ENCODE results near the gene ADAP1.
"Not testable (repeated sequence)": the region's sequence is repeated elsewhere in the genome, so short reads cannot be mapped to it uniquely, and the experiment has no call there.

ADAP1 gene

GRCh38 chr7:909358-910329, 44.8 kb downstream of the ADAP1 start:
- no peaks in the 10 kb centered on the region for H3K79me2 ChIP-seq (ENCODE audit: control insufficient read depth, insufficient read depth, low read length, unreplicated experiment)
- H2AFZ ChIP-seq (ENCODE audit: low read length, unreplicated experiment), result no peak overlapping the region
- no peak overlapping the region for H3K27ac ChIP-seq (ENCODE audit: low read depth, low read length)
- H3K36me3 ChIP-seq (ENCODE audit: insufficient read depth, low read length), result no peaks in the 10 kb centered on the region
- 0 out of 2 replicates have a peak overlapping the region, but pooled peaks have one; percentile 2 for H3K4me3 ChIP-seq (ENCODE audit: low read depth, low read length)
- peaks cover 4% of the 10 kb centered on the region; the same call in 1 of the 2 replicates for H3K27me3 ChIP-seq (ENCODE audit: insufficient read depth, low read length)
- peaks cover 5% of the 10 kb centered on the region for H3K4me1 ChIP-seq (ENCODE audit: control insufficient read depth, insufficient read depth, low read length, unreplicated experiment)

- not testable (repeated sequence) for H3K27me3 ChIP-seq (ENCODE audit: insufficient read depth, low read length); H3K27ac ChIP-seq (ENCODE audit: low read depth, low read length); H3K4me3 ChIP-seq (ENCODE audit: low read depth, low read length); H2AFZ ChIP-seq (ENCODE audit: low read length, unreplicated experiment); H3K79me2 ChIP-seq (ENCODE audit: control insufficient read depth, insufficient read depth, low read length, unreplicated experiment); H3K36me3 ChIP-seq (ENCODE audit: insufficient read depth, low read length)
- H3K4me1 ChIP-seq (ENCODE audit: control insufficient read depth, insufficient read depth, low read length, unreplicated experiment), result peaks cover 12% of the 10 kb centered on the region
These were observed 45.7 kb downstream of the ADAP1 start for GRCh38 chr7:908591-909357.

- Histone ChIP-seq H3K27me3 (ENCODE audit: insufficient read depth, low read length) (peaks cover 4% of the 10 kb centered on the region; the same call in 1 of the 2 replicates), H3K36me3 (ENCODE audit: insufficient read depth, low read length) (no peaks in the 10 kb centered on the region), H2AFZ (ENCODE audit: low read length, unreplicated experiment) (no peak overlapping the region), H3K79me2 (ENCODE audit: control insufficient read depth, insufficient read depth, low read length, unreplicated experiment) (no peaks in the 10 kb centered on the region), H3K4me3 (ENCODE audit: low read depth, low read length) (no peak overlapping the region), H3K4me1 (ENCODE audit: control insufficient read depth, insufficient read depth, low read length, unreplicated experiment) (peaks cover 12% of the 10 kb centered on the region), H3K27ac (ENCODE audit: low read depth, low read length) (no peak overlapping the region)
These were observed 46.3 kb downstream of the ADAP1 start for GRCh38 chr7:908159-908581.

GRCh38 chr7:907158-907980, 47.1 kb downstream of the ADAP1 start:
- no peaks in the 10 kb centered on the region for H3K79me2 ChIP-seq (ENCODE audit: control insufficient read depth, insufficient read depth, low read length, unreplicated experiment)
- H3K36me3 ChIP-seq (ENCODE audit: insufficient read depth, low read length), result no peaks in the 10 kb centered on the region
- peak overlapping the region; percentile 20; the same call in 1 of the 2 replicates for H3K27ac ChIP-seq (ENCODE audit: low read depth, low read length)
- H3K4me1 ChIP-seq (ENCODE audit: control insufficient read depth, insufficient read depth, low read length, unreplicated experiment), result peaks cover 12% of the 10 kb centered on the region
- H2AFZ ChIP-seq (ENCODE audit: low read length, unreplicated experiment), result no peak overlapping the region
- H3K27me3 ChIP-seq (ENCODE audit: insufficient read depth, low read length), result peaks cover 4% of the 10 kb centered on the region; the same call in 1 of the 2 replicates
- no peak overlapping the region for H3K4me3 ChIP-seq (ENCODE audit: low read depth, low read length)

- Histone ChIP-seq H3K4me1 (ENCODE audit: control insufficient read depth, insufficient read depth, low read length, unreplicated experiment) (peaks cover 14% of the 10 kb centered on the region), H2AFZ (ENCODE audit: low read length, unreplicated experiment) (no peak overlapping the region), H3K4me3 (ENCODE audit: low read depth, low read length) (no peak overlapping the region), H3K27me3 (ENCODE audit: insufficient read depth, low read length) (peaks cover 4% of the 10 kb centered on the region; the same call in 1 of the 2 replicates), H3K36me3 (ENCODE audit: insufficient read depth, low read length) (no peaks in the 10 kb centered on the region), H3K27ac (ENCODE audit: low read depth, low read length) (peak overlapping the region; percentile 20; the same call in 1 of the 2 replicates), H3K79me2 (ENCODE audit: control insufficient read depth, insufficient read depth, low read length, unreplicated experiment) (no peaks in the 10 kb centered on the region)
These were observed 47.7 kb downstream of the ADAP1 start for GRCh38 chr7:906776-907157.

- Histone ChIP-seq H3K27me3 (ENCODE audit: insufficient read depth, low read length) (peaks cover 4% of the 10 kb centered on the region; the same call in 1 of the 2 replicates), H2AFZ (ENCODE audit: low read length, unreplicated experiment) (no peak overlapping the region), H3K79me2 (ENCODE audit: control insufficient read depth, insufficient read depth, low read length, unreplicated experiment) (no peaks in the 10 kb centered on the region), H3K36me3 (ENCODE audit: insufficient read depth, low read length) (no peaks in the 10 kb centered on the region), H3K4me1 (ENCODE audit: control insufficient read depth, insufficient read depth, low read length, unreplicated experiment) (peaks cover 21% of the 10 kb centered on the region), H3K4me3 (ENCODE audit: low read depth, low read length) (peak overlapping the region; percentile 52), H3K27ac (ENCODE audit: low read depth, low read length) (no peak overlapping the region)
These were observed 49.6 kb downstream of the ADAP1 start for GRCh38 chr7:904847-905246.

GRCh38 chr7:903921-904755, 50.3 kb downstream of the ADAP1 start:
- H3K79me2 ChIP-seq (ENCODE audit: control insufficient read depth, insufficient read depth, low read length, unreplicated experiment), result no peaks in the 10 kb centered on the region
- H3K27ac ChIP-seq (ENCODE audit: low read depth, low read length), result no peak overlapping the region
- peaks cover 21% of the 10 kb centered on the region for H3K4me1 ChIP-seq (ENCODE audit: control insufficient read depth, insufficient read depth, low read length, unreplicated experiment)
- peak overlapping the region; percentile 52; the same call in 1 of the 2 replicates for H3K4me3 ChIP-seq (ENCODE audit: low read depth, low read length)
- no peak overlapping the region for H2AFZ ChIP-seq (ENCODE audit: low read length, unreplicated experiment)
- peaks cover 4% of the 10 kb centered on the region; the same call in 1 of the 2 replicates for H3K27me3 ChIP-seq (ENCODE audit: insufficient read depth, low read length)
- H3K36me3 ChIP-seq (ENCODE audit: insufficient read depth, low read length), result no peaks in the 10 kb centered on the region

GRCh38 chr7:902996-903395, 51.5 kb downstream of the ADAP1 start:
- Histone ChIP-seq H3K27ac (ENCODE audit: low read depth, low read length) (no peak overlapping the region), H3K27me3 (ENCODE audit: insufficient read depth, low read length) (peaks cover 4% of the 10 kb centered on the region; the same call in 1 of the 2 replicates), H3K79me2 (ENCODE audit: control insufficient read depth, insufficient read depth, low read length, unreplicated experiment) (no peaks in the 10 kb centered on the region), H3K4me1 (ENCODE audit: control insufficient read depth, insufficient read depth, low read length, unreplicated experiment) (peaks cover 21% of the 10 kb centered on the region), H3K36me3 (ENCODE audit: insufficient read depth, low read length) (no peaks in the 10 kb centered on the region), H3K4me3 (ENCODE audit: low read depth, low read length) (no peak overlapping the region), H2AFZ (ENCODE audit: low read length, unreplicated experiment) (no peak overlapping the region)

- peak overlapping the region; percentile 45 for H2AFZ ChIP-seq (ENCODE audit: low read length, unreplicated experiment)
- H3K4me3 ChIP-seq (ENCODE audit: low read depth, low read length), result no peak overlapping the region
These were observed 52.9 kb downstream of the ADAP1 start for GRCh38 chr7:901388-902154.

More at GRCh38 chr7:901388-902154, 52.9 kb downstream of the ADAP1 start:
- no peaks in the 10 kb centered on the region for H3K36me3 ChIP-seq (ENCODE audit: insufficient read depth, low read length)
- H3K79me2 ChIP-seq (ENCODE audit: control insufficient read depth, insufficient read depth, low read length, unreplicated experiment), result no peaks in the 10 kb centered on the region
- H3K4me1 ChIP-seq (ENCODE audit: control insufficient read depth, insufficient read depth, low read length, unreplicated experiment), result peaks cover 21% of the 10 kb centered on the region
- peaks cover 4% of the 10 kb centered on the region; the same call in 1 of the 2 replicates for H3K27me3 ChIP-seq (ENCODE audit: insufficient read depth, low read length)
- H3K27ac ChIP-seq (ENCODE audit: low read depth, low read length), result no peak overlapping the region

All from ACC112 (cell line).